Mesendoderm (in vitro differentiated cells): ENCODE measurements around the gene CACNA1C.
A peak's percentile ranks its signal among the peaks of the same experiment; 100 is the strongest.

Source experiments
- DNase-seq: peaks from one replicate; pipeline ENCODE4 v3.0.0; 2013
- H2AK5ac ChIP-seq: 2 replicates; pipeline ENCODE4 v1.6.1; 2013; ENCODE audit warnings: low read length, inconsistent platforms
- H2BK120ac ChIP-seq: 2 replicates; pipeline ENCODE4 v1.6.1; 2013; ENCODE audit warnings: low read depth, mild to moderate bottlenecking, low read length, moderate library complexity, mixed read lengths
- H2BK15ac ChIP-seq: replicated peaks from 2 replicates; pipeline ENCODE4 v1.6.1; 2013; ENCODE audit warnings: low read depth, mild to moderate bottlenecking, moderate library complexity
- H2BK5ac ChIP-seq: 2 replicates; pipeline ENCODE4 v1.6.1; 2013; ENCODE audit warnings: low read length, inconsistent platforms
- H3K18ac ChIP-seq: 2 replicates; pipeline ENCODE4 v1.6.1; 2013; ENCODE audit warnings: mild to moderate bottlenecking, low read length, mixed read lengths
- H3K23ac ChIP-seq: one replicate; pipeline ENCODE4 v1.6.1; 2013; ENCODE audit warnings: low read length
- H3K27ac ChIP-seq: 2 replicates; pipeline ENCODE4 v1.5.1; 2013; ENCODE audit warnings: low read depth, mild to moderate bottlenecking, inconsistent platforms, low read length, moderate library complexity
- H3K27me3 ChIP-seq: 2 replicates; pipeline ENCODE4 v1.6.1; 2013; ENCODE audit warnings: low read length, control low read depth, mild to moderate bottlenecking, inconsistent platforms; ENCODE audit not compliant: insufficient read depth, poor library complexity
- H3K36me3 ChIP-seq: 2 replicates; pipeline ENCODE4 v1.6.1; 2013; ENCODE audit warnings: low read length, inconsistent platforms; ENCODE audit not compliant: control insufficient read depth, insufficient read depth
- H3K4ac ChIP-seq: one replicate; pipeline ENCODE4 v1.6.1; 2013; ENCODE audit warnings: low read depth, mild to moderate bottlenecking, low read length, moderate library complexity
- H3K4me1 ChIP-seq: 2 replicates; pipeline ENCODE4 v1.6.1; 2013; ENCODE audit warnings: low read depth, low read length, inconsistent platforms; ENCODE audit not compliant: control insufficient read depth
- H3K4me2 ChIP-seq: 2 replicates; pipeline ENCODE4 v1.6.1; 2013; ENCODE audit warnings: low read length
- H3K4me3 ChIP-seq: 2 replicates; pipeline ENCODE4 v1.5.1; 2013; ENCODE audit warnings: mild to moderate bottlenecking, low read length
- H3K56ac ChIP-seq: one replicate; pipeline ENCODE4 v1.6.1; 2013; ENCODE audit warnings: low read length
- H3K79me1 ChIP-seq: 2 replicates; pipeline ENCODE4 v1.6.1; 2013; ENCODE audit warnings: low read length, inconsistent platforms
- H3K79me2 ChIP-seq: 2 replicates; pipeline ENCODE4 v1.6.1; 2013; ENCODE audit warnings: mild to moderate bottlenecking, low read length; ENCODE audit not compliant: control insufficient read depth, insufficient read depth
- H3K9ac ChIP-seq: 2 replicates; pipeline ENCODE4 v1.6.1; 2013; ENCODE audit warnings: low read length, inconsistent platforms
- H4K5ac ChIP-seq: one replicate; pipeline ENCODE4 v1.6.1; 2013; ENCODE audit warnings: low read length
- H4K8ac ChIP-seq: one replicate; pipeline ENCODE4 v1.6.1; 2013; ENCODE audit warnings: low read depth, mild to moderate bottlenecking, control low read depth, low read length, moderate library complexity
- WGBS: extraction: QIAGEN DNeasy Blood & Tissue Kit; methylation state at CpG from one replicate; pipeline ENCODE4 v1.1.7; 2013; ENCODE audit warnings: low lambda C conversion rate, missing lambda C conversion rate; ENCODE audit not compliant: insufficient coverage; ENCODE audit errors: extremely low coverage; 5-methylcytosine and 5-hydroxymethylcytosine counted together

The CACNA1C gene

GRCh38 chr12:2271961-2272360, 219.2 kb downstream of the CACNA1C start:
- H3K4me2 ChIP-seq, result no peak overlapping the region

GRCh38 chr12:2273288-2273687, 220.5 kb downstream of the CACNA1C start:
- no peak overlapping the region for H3K4me2 ChIP-seq
- no peak overlapping the region for H3K4me3 ChIP-seq
- no peak overlapping the region for H3K23ac ChIP-seq
- H3K9ac ChIP-seq, result no peak overlapping the region
- H4K5ac ChIP-seq, result no peak overlapping the region
- WGBS, result no CpG with 5 or more reads among the region's 4 CpGs
- no peak overlapping the region for H3K56ac ChIP-seq
- H2BK120ac ChIP-seq, result no peak overlapping the region
- no peaks in the 10 kb centered on the region for H3K36me3 ChIP-seq
- no peak overlapping the region for H2BK5ac ChIP-seq
- no peaks in the 10 kb centered on the region for H3K79me2 ChIP-seq
- H3K27ac ChIP-seq, result no peak overlapping the region
- no peak overlapping the region for H2AK5ac ChIP-seq
- no peaks in the 10 kb centered on the region for H3K27me3 ChIP-seq
- H3K18ac ChIP-seq, result no peak overlapping the region
- DNase-seq, result no peak
- H3K79me1 ChIP-seq, result no peaks in the 10 kb centered on the region
- H3K4ac ChIP-seq, result no peak overlapping the region
- H4K8ac ChIP-seq, result no peak overlapping the region
- no peaks in the 10 kb centered on the region for H3K4me1 ChIP-seq
- no peak overlapping the region for H2BK15ac ChIP-seq

More at GRCh38 chr12:2271961-2272360, 219.2 kb downstream of the CACNA1C start:
- H3K36me3 ChIP-seq, result no peaks in the 10 kb centered on the region
- H3K23ac ChIP-seq, result peak overlapping the region; percentile 75
- no peak overlapping the region for H3K9ac ChIP-seq
- H3K27ac ChIP-seq, result no peak overlapping the region
- H3K4me1 ChIP-seq, result no peaks in the 10 kb centered on the region
- no peak overlapping the region for H3K4me3 ChIP-seq
- no peak overlapping the region for H3K56ac ChIP-seq
- no peak overlapping the region for H3K4ac ChIP-seq
- no peak overlapping the region for H4K5ac ChIP-seq
- no peak for DNase-seq
- no peaks in the 10 kb centered on the region for H3K79me1 ChIP-seq
- H2BK120ac ChIP-seq, result no peak overlapping the region
- no peak overlapping the region for H2AK5ac ChIP-seq
- no peaks in the 10 kb centered on the region for H3K79me2 ChIP-seq
- H3K18ac ChIP-seq, result no peak overlapping the region
- no CpG with 5 or more reads among the region's 4 CpGs for WGBS
- H4K8ac ChIP-seq, result no peak overlapping the region
- no peak overlapping the region for H2BK5ac ChIP-seq
- H2BK15ac ChIP-seq, result no peak overlapping the region
- H3K27me3 ChIP-seq, result no peaks in the 10 kb centered on the region

- no peak overlapping the region for H3K4ac ChIP-seq
- no peak for DNase-seq
- H3K27ac ChIP-seq, result no peak overlapping the region
- no peaks in the 10 kb centered on the region for H3K79me2 ChIP-seq
- H3K23ac ChIP-seq, result no peak overlapping the region
- H2BK5ac ChIP-seq, result no peak overlapping the region
- no peaks in the 10 kb centered on the region for H3K36me3 ChIP-seq
- H3K4me3 ChIP-seq, result no peak overlapping the region
- no peaks in the 10 kb centered on the region for H3K4me1 ChIP-seq
- H3K4me2 ChIP-seq, result no peak overlapping the region
- no peaks in the 10 kb centered on the region for H3K27me3 ChIP-seq
- no peak overlapping the region for H2AK5ac ChIP-seq
- no peak overlapping the region for H2BK120ac ChIP-seq
- no peak overlapping the region for H3K18ac ChIP-seq
- H2BK15ac ChIP-seq, result no peak overlapping the region
- no peak overlapping the region for H3K9ac ChIP-seq
- H4K5ac ChIP-seq, result no peak overlapping the region
- no CpG with 5 or more reads among the region's 12 CpGs for WGBS
- no peak overlapping the region for H3K56ac ChIP-seq
- no peaks in the 10 kb centered on the region for H3K79me1 ChIP-seq
- H4K8ac ChIP-seq, result no peak overlapping the region
Observed at GRCh38 chr12:2273751-2274150, 221.0 kb downstream of the CACNA1C start.

GRCh38 chr12:2274733-2275132, 221.9 kb downstream of the CACNA1C start:
- no peak for DNase-seq
- WGBS, result no CpG with 5 or more reads among the region's 7 CpGs
- H3K23ac ChIP-seq, result no peak overlapping the region
- no peak overlapping the region for H3K56ac ChIP-seq
- H3K9ac ChIP-seq, result no peak overlapping the region
- H3K4me3 ChIP-seq, result no peak overlapping the region
- no peak overlapping the region for H3K4ac ChIP-seq
- H4K8ac ChIP-seq, result no peak overlapping the region
- H3K18ac ChIP-seq, result no peak overlapping the region
- H3K27me3 ChIP-seq, result no peaks in the 10 kb centered on the region
- H3K4me1 ChIP-seq, result no peaks in the 10 kb centered on the region
- H2BK5ac ChIP-seq, result no peak overlapping the region
- H3K27ac ChIP-seq, result no peak overlapping the region
- no peak overlapping the region for H2AK5ac ChIP-seq
- H2BK15ac ChIP-seq, result no peak overlapping the region
- no peak overlapping the region for H2BK120ac ChIP-seq
- H3K79me1 ChIP-seq, result no peaks in the 10 kb centered on the region
- no peak overlapping the region for H3K4me2 ChIP-seq
- H4K5ac ChIP-seq, result no peak overlapping the region
- H3K79me2 ChIP-seq, result no peaks in the 10 kb centered on the region
- H3K36me3 ChIP-seq, result no peaks in the 10 kb centered on the region

GRCh38 chr12:2276288-2277033, 223.7 kb downstream of the CACNA1C start:
- Histone ChIP-seq H3K4me1 (no peaks in the 10 kb centered on the region), H3K23ac (no peak overlapping the region), H2BK15ac (no peak overlapping the region), H3K79me1 (no peaks in the 10 kb centered on the region), H2BK120ac (no peak overlapping the region), H3K4me2 (no peak overlapping the region), H3K4ac (no peak overlapping the region), H4K8ac (no peak overlapping the region), H3K27me3 (no peaks in the 10 kb centered on the region), H3K79me2 (no peaks in the 10 kb centered on the region), H4K5ac (no peak overlapping the region), H3K4me3 (no peak overlapping the region), H2AK5ac (no peak overlapping the region), H3K9ac (no peak overlapping the region), H2BK5ac (no peak overlapping the region), H3K56ac (no peak overlapping the region), H3K36me3 (no peaks in the 10 kb centered on the region), H3K27ac (no peak overlapping the region), H3K18ac (no peak overlapping the region)
- no CpG with 5 or more reads among the region's 6 CpGs for WGBS
- DNase-seq, result no peak
